ENCODE results near the gene USP54.

DNA sequence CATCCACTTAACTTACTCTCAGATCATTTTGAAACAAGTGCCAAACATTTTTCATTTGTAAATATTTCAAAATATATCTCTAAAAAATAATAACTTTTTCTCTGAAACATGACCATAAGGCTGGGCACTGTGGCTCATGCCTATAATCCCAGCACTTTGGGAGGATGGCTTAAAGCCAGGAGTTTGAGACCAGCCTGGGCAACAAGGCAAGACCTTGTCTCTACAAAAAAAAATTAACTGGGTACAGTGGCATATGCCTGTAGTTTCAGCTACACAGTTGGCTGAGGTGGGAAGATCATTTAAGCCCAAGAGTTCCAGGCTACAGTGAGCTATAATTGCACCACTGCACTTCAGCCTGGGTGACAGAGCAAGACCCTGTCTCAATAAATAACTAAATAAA lies 36.4 kb downstream of the USP54 start:
- no peak for TF ChIP-seq CREB1 (IDR thresholded peaks at IDR 0.05; ENCODE audit: low read depth)
- no peak for TF ChIP-seq EP300 (IDR thresholded peaks at IDR 0.05; ENCODE audit: borderline replicate concordance)
- TF ChIP-seq CEBPB (IDR thresholded peaks at IDR 0.05), result no peak
- no peak for TF ChIP-seq RAD21 (IDR thresholded peaks at IDR 0.05; ENCODE audit: low read depth)
